ENCODE measurements around the gene SFMBT1. TPM values are rescaled to one million over a fixed set of nuclear protein-coding genes. Genes with fewer than 3 reads are reported as not detected.
A peak's percentile ranks its signal among the peaks of the same experiment; 100 is the strongest.

Gene SFMBT1
- 12.9 and 22.2 TPM in 2 replicates for total RNA-seq (2014; rRNA removed; shearing (Covaris generic))

- Histone ChIP-seq H3K4me3 (ENCODE audit: insufficient read depth, low read depth, low read length) (peak within 1 kb of the TSS; percentile 71), H3K27me3 (ENCODE audit: control insufficient read depth, insufficient read depth, low read length) (peaks cover 21% of the 10 kb centered on the region)
- peak; percentile 96 for DNase-seq
Measured at GRCh38 chr3:53045518-53046170, at the start of gene SFMBT1. SFMBT1 (minus strand) TSS chr3:53046073; CDS start chr3:52969128, 76,945 bp downstream.

GRCh38 chr3:53092942-53093341 is 47.1 kb upstream of the SFMBT1 start:
- DNase-seq: no peak
- Histone ChIP-seq H3K36me3 (replicated peaks; ENCODE audit: control insufficient read depth, insufficient read depth, low read length) (peaks cover 5% of the 10 kb centered on the region), H3K27me3 (ENCODE audit: control insufficient read depth, insufficient read depth, low read length) (no peaks in the 10 kb centered on the region), H3K4me3 (ENCODE audit: insufficient read depth, low read depth, low read length) (no peak overlapping the region)

More at GRCh38 chr3:53045518-53046170, at the start of gene SFMBT1:
- no peaks in the 10 kb centered on the region for H3K36me3 ChIP-seq (replicated peaks; ENCODE audit: control insufficient read depth, insufficient read depth, low read length)

GRCh38 chr3:53092216-53092615 is 46.3 kb upstream of the SFMBT1 start:
- peaks cover 5% of the 10 kb centered on the region for H3K36me3 ChIP-seq (replicated peaks; ENCODE audit: control insufficient read depth, insufficient read depth, low read length)
- DNase-seq: no peak
- H3K27me3 ChIP-seq (ENCODE audit: control insufficient read depth, insufficient read depth, low read length): no peaks in the 10 kb centered on the region
- H3K4me3 ChIP-seq (ENCODE audit: insufficient read depth, low read depth, low read length): no peak overlapping the region

- no peak for DNase-seq
- H3K27me3 ChIP-seq (ENCODE audit: control insufficient read depth, insufficient read depth, low read length): no peaks in the 10 kb centered on the region
- H3K36me3 ChIP-seq (replicated peaks; ENCODE audit: control insufficient read depth, insufficient read depth, low read length): peaks cover 5% of the 10 kb centered on the region
- H3K4me3 ChIP-seq (ENCODE audit: insufficient read depth, low read depth, low read length): no peak overlapping the region
Measured at GRCh38 chr3:53091011-53091410, 45.1 kb upstream of the SFMBT1 start.

GRCh38 chr3:53089511-53089910 is 43.6 kb upstream of the SFMBT1 start:
- no peaks in the 10 kb centered on the region for H3K27me3 ChIP-seq (ENCODE audit: control insufficient read depth, insufficient read depth, low read length)
- no peak overlapping the region for H3K4me3 ChIP-seq (ENCODE audit: insufficient read depth, low read depth, low read length)
- H3K36me3 ChIP-seq (replicated peaks; ENCODE audit: control insufficient read depth, insufficient read depth, low read length): peaks cover 5% of the 10 kb centered on the region
- DNase-seq: no peak

GRCh38 chr3:53085476-53085875 is 39.6 kb upstream of the SFMBT1 start:
- Histone ChIP-seq H3K4me3 (ENCODE audit: insufficient read depth, low read depth, low read length) (no peak overlapping the region), H3K36me3 (replicated peaks; ENCODE audit: control insufficient read depth, insufficient read depth, low read length) (no peaks in the 10 kb centered on the region), H3K27me3 (ENCODE audit: control insufficient read depth, insufficient read depth, low read length) (no peaks in the 10 kb centered on the region)
- no peak for DNase-seq

- no peaks in the 10 kb centered on the region for H3K36me3 ChIP-seq (replicated peaks; ENCODE audit: control insufficient read depth, insufficient read depth, low read length)
- H3K27me3 ChIP-seq (ENCODE audit: control insufficient read depth, insufficient read depth, low read length): no peaks in the 10 kb centered on the region
- H3K4me3 ChIP-seq (ENCODE audit: insufficient read depth, low read depth, low read length): no peak overlapping the region
- no peak for DNase-seq
Measured at GRCh38 chr3:53084310-53085001, 38.6 kb upstream of the SFMBT1 start.

- H3K36me3 ChIP-seq (replicated peaks; ENCODE audit: control insufficient read depth, insufficient read depth, low read length): no peaks in the 10 kb centered on the region
- H3K4me3 ChIP-seq (ENCODE audit: insufficient read depth, low read depth, low read length): no peak overlapping the region
- DNase-seq: no peak
- no peaks in the 10 kb centered on the region for H3K27me3 ChIP-seq (ENCODE audit: control insufficient read depth, insufficient read depth, low read length)
Measured at GRCh38 chr3:53083949-53084309, 38.1 kb upstream of the SFMBT1 start.

- H3K27me3 ChIP-seq (ENCODE audit: control insufficient read depth, insufficient read depth, low read length): no peaks in the 10 kb centered on the region
- H3K36me3 ChIP-seq (replicated peaks; ENCODE audit: control insufficient read depth, insufficient read depth, low read length): no peaks in the 10 kb centered on the region
- DNase-seq: no peak
- no peak overlapping the region for H3K4me3 ChIP-seq (ENCODE audit: insufficient read depth, low read depth, low read length)
Measured at GRCh38 chr3:53083521-53083920, 37.6 kb upstream of the SFMBT1 start.

GRCh38 chr3:53082736-53083135 is 36.9 kb upstream of the SFMBT1 start:
- no peak for DNase-seq
- Histone ChIP-seq H3K4me3 (ENCODE audit: insufficient read depth, low read depth, low read length) (no peak overlapping the region), H3K36me3 (replicated peaks; ENCODE audit: control insufficient read depth, insufficient read depth, low read length) (no peaks in the 10 kb centered on the region), H3K27me3 (ENCODE audit: control insufficient read depth, insufficient read depth, low read length) (no peaks in the 10 kb centered on the region)

GRCh38 chr3:53081318-53081717 is 35.4 kb upstream of the SFMBT1 start:
- Histone ChIP-seq H3K36me3 (replicated peaks; ENCODE audit: control insufficient read depth, insufficient read depth, low read length) (no peaks in the 10 kb centered on the region), H3K27me3 (ENCODE audit: control insufficient read depth, insufficient read depth, low read length) (no peaks in the 10 kb centered on the region)

GRCh38 chr3:53080612-53081205 is 34.8 kb upstream of the SFMBT1 start:
- H3K36me3 ChIP-seq (replicated peaks; ENCODE audit: control insufficient read depth, insufficient read depth, low read length): no peaks in the 10 kb centered on the region
- H3K27me3 ChIP-seq (ENCODE audit: control insufficient read depth, insufficient read depth, low read length): no peaks in the 10 kb centered on the region
- H3K4me3 ChIP-seq (ENCODE audit: insufficient read depth, low read depth, low read length): no peak overlapping the region
- DNase-seq: no peak

More at GRCh38 chr3:53081318-53081717, 35.4 kb upstream of the SFMBT1 start:
- DNase-seq: no peak
- no peak overlapping the region for H3K4me3 ChIP-seq (ENCODE audit: insufficient read depth, low read depth, low read length)

- H3K36me3 ChIP-seq (replicated peaks; ENCODE audit: control insufficient read depth, insufficient read depth, low read length): no peaks in the 10 kb centered on the region
- no peaks in the 10 kb centered on the region for H3K27me3 ChIP-seq (ENCODE audit: control insufficient read depth, insufficient read depth, low read length)
- H3K4me3 ChIP-seq (ENCODE audit: insufficient read depth, low read depth, low read length): no peak overlapping the region
- peak; percentile 27 for DNase-seq
Measured at GRCh38 chr3:53079791-53080555, 34.1 kb upstream of the SFMBT1 start.

- DNase-seq: no peak
- no peaks in the 10 kb centered on the region for H3K27me3 ChIP-seq (ENCODE audit: control insufficient read depth, insufficient read depth, low read length)
- H3K36me3 ChIP-seq (replicated peaks; ENCODE audit: control insufficient read depth, insufficient read depth, low read length): no peaks in the 10 kb centered on the region
- H3K4me3 ChIP-seq (ENCODE audit: insufficient read depth, low read depth, low read length): no peak overlapping the region
Measured at GRCh38 chr3:53079147-53079546, 33.3 kb upstream of the SFMBT1 start.
